NCI-H2227 (cell line): ENCODE results near the gene TMEM213.

Source experiments
- DNase-seq: peaks from one replicate; lab custom pipeline; 2025; ENCODE audit not compliant: unreplicated experiment; lab: John Stamatoyannopoulos, UW

The TMEM213 gene

GRCh38 chr7:138797715-138798320 is at the start of gene TMEM213, which contains the start of gene ATP6V0A4:
Gene TMEM213, plus strand, starts transcription at chr7:138797994. Its CDS starts 111 bp downstream, at chr7:138798105.
Gene ATP6V0A4, minus strand, starts transcription at chr7:138798196. Its CDS starts 26,949 bp downstream, at chr7:138771247.
- no peak for DNase-seq

DNA sequence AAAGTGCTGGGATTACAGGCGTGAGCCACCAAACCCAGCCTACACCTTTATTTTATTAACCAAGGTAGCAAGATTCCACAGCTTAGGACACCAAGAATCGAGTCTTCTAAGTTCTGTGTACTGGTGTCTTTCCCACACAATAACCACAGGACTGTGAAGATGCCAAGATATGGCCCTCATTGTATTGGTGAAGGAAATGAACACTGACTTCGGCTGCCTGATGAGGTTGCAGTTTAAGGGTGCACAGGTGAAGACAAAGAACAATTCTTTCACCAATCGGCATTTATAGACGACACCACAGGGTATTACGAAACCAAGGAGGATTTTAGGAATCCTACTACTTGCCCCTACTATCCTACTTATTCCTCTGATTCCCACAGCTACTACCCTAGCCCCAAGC is 49.1 kb upstream of the TMEM213 start:
- no peak for DNase-seq

DNA sequence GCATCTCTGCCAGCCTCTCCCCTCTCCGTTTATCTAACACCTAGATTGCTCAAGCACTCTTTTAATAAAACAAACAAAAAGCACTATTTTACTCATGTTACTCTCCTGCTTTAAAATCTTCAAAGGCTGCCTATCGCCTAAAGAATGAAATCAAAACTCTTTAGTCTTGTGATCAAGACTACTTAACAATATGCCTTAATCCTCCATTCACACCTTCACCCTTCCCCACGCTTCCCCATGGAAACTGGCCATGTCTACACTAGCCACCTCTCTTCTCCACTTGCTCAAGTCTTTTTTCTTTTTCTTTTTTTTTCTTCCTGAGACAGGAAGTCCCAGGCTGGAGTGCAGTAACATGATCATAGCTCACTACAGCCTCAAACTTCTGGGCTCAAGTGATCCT is 47.8 kb upstream of the TMEM213 start:
- DNase-seq: no peak

DNA sequence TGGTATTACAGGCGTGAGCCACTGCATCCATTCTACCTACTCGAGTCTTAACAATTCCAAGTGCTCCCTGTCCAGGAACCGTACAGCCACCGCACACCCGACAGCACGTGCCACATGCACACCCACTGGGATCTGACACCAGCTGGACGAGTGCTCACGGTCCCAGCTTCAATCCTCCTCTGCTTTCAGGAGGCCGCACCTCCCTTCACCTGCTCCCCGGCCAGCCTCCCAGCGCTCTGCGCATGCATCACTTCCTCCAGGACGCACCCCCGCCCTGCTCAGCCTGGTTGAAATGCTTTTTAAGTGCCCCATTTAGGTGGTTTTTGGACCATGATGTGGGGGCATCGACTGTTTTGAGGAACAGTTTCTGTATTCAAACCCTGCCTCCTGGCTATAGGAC is 47.3 kb upstream of the TMEM213 start:
- DNase-seq: no peak

DNA sequence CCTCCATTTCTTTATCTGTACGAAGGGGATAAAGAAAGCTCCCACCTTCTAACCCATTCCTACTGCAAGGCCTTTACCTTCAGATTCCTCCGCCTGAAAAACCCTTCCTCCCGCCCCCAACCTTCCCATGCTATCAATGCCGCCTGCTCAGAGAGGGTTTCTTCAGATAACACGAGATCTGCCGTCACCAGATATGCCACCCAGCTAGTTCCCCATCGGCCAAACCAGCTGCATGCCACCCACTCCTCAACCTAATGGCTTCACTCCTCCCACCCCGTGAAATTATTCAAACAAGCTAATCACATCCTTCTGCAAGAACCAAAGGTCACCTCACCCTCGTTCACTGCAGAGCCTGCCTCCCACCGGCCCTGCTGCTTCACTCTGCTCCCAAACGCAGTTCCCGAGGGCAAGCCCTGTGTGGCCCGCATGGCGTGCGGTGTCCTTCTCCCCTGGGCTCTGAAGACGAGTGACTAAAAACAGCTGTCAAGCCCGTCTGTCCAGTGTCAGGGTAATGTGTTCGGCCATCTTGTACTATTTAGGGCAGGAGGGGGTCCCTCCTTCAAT is 46.8 kb upstream of the TMEM213 start:
- no peak for DNase-seq

- no peak for DNase-seq
Observed at GRCh38 chr7:138752518-138753149, 45.2 kb upstream of the TMEM213 start.

- DNase-seq: no peak
Observed at GRCh38 chr7:138753150-138753518, 44.7 kb upstream of the TMEM213 start.

DNA sequence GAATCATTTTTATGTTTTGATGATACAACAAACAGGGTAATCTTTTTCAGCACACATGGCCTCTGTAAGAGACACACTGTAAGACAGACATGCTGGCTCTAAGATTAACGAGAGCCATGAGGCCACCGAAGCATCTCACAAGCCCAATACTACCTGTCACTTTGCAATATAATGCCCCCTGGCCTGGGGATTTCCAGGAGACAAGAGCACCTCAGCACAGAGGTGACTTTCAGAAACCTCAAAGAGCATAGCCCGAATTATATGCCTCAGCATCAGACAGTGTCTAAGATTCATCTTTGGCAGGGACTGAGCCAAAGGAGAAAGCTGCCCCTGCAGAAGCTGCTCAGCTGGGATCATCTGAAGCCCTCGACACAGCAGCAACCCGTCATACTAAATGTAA is 44.2 kb upstream of the TMEM213 start:
- no peak for DNase-seq

DNA sequence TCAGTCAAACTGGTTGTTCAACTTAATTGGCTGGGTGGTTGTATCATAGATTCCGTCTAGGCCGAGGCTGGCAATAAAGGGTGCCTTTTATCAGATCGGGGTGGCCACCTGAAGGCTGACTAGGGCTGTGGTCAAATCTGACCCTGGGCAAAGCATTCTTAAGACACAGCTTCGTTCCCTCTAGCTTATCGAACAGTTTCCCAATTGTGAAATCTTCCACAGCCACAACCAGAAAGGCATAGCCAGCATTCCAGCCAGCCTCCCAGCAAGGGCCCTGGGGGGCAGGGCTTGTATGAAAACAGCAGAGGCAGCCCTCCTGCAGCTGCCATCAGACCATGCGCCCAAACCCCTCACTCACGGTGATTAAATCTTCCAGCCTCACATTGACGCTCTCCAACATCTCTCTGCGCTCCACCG is 42.5 kb upstream of the TMEM213 start:
- no peak for DNase-seq

- DNase-seq: no peak
Observed at GRCh38 chr7:138755842-138756590, 41.8 kb upstream of the TMEM213 start.

- no peak for DNase-seq
Observed at GRCh38 chr7:138756591-138757242, 41.1 kb upstream of the TMEM213 start.

- DNase-seq: no peak
Observed at GRCh38 chr7:138768241-138768640, 29.6 kb upstream of the TMEM213 start.

GRCh38 chr7:138770904-138771303 is 26.9 kb upstream of the TMEM213 start:
- DNase-seq: no peak

DNA sequence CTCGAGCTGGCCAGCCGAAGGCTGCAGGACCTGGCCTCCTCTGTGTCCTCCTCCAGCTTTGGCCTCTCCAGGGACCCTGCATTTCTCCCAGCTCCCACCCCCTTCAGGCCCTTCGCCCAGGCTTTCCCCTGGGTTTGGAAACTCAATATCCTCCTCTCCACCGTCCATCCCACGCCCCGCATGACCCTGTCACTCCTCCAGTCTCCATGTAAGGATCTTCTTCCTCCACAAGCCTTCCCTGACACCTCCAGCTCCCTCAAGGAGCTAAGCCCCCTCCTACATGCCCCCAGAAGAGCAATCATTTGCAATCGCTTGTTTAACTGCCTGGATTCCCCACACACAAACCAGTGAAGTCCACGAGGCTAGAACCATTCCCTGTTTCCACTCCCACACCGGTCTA is 24.6 kb upstream of the TMEM213 start:
- DNase-seq: no peak

- no peak for DNase-seq
Observed at GRCh38 chr7:138773817-138774216, 24.0 kb upstream of the TMEM213 start.

DNA sequence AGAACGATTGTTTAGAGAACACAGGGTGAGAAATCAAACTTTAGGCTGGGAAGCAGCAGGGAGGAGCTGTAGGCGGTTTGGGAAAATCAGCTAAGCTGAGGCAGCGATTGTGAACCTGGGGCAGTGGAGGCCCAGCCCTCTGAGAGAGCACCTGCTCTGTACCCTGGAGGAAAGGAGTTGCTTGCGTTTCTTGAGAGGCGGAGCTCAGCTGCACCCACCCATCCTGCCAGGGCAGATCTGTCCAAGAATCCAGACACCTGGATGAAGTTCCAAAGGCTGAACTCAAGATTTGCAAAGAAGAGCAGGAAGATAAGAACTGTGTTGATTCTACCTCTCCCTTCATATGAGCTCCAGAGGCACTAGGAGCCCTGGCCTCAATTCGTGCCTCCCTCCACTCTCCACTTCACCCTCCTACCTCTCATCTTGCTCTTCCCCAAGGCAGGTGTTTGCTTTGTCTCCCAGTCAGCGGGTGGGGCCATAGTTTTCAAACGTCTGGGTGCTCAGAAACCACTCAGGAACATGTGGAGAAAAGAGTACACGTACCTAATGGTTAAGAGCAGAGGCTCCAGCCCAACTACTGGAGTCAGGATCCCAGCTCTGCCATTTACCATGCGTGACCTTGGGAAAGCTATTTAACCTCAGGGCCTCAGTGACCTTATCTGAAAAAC is 21.5 kb upstream of the TMEM213 start:
- DNase-seq: no peak

GRCh38 chr7:138781004-138781403 is 16.8 kb upstream of the TMEM213 start:
- DNase-seq: no peak

GRCh38 chr7:138784692-138785091 is 13.1 kb upstream of the TMEM213 start:
- no peak for DNase-seq

GRCh38 chr7:138785587-138786437 is 12.0 kb upstream of the TMEM213 start:
- DNase-seq: no peak

DNA sequence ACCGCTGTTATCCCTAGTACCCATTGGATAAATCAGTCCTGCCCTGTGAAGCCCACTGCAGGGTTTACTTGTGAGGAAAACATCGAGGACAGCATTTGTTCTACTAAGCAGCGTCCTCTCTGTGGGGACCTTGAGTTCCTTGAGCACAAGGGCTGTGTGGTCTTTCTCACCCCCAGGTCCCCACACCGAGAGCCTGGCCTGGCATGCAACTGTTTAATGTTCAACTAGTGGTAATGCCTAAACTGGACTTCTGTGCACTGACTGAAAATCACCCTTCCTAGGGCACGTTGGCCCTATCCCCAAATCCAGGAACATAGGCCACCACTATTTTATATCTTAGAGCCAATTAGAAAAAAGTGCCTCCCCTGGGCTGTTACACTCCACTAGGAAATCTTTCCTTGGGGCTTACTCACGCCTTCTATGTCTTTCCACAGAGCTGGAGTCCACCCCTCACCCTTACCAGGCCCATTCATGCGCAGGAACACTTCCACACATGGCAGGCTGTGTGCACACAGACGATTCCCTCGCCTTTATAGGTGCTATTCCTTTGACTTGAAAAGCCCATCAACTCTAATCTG is 1.7 kb upstream of the TMEM213 start:
- DNase-seq: no peak
